ENCODE measurements around the gene LRRC26.

Gene LRRC26

GRCh38 chr9:137149942-137150616, 19.8 kb downstream of the LRRC26 start:
- H3K9ac ChIP-seq (ENCODE audit: low read length) = no peak overlapping the region

GRCh38 chr9:137149363-137149762, 20.5 kb downstream of the LRRC26 start:
- H3K9ac ChIP-seq (ENCODE audit: low read length) = no peak overlapping the region
- peaks cover 15% of the 10 kb centered on the region for H3K27me3 ChIP-seq (ENCODE audit: control insufficient read depth, insufficient read depth, low read length)
- no peaks in the 10 kb centered on the region for H3K4me1 ChIP-seq (ENCODE audit: control insufficient read depth, low read depth, low read length)
- no peak overlapping the region for H3K27ac ChIP-seq (ENCODE audit: low read length)
- no peaks in the 10 kb centered on the region for H3K36me3 ChIP-seq (ENCODE audit: control insufficient read depth, low read depth, low read length)
- H3K9me3 ChIP-seq (ENCODE audit: control insufficient read depth, low read depth, low read length) = no peaks in the 10 kb centered on the region
- H3K4me3 ChIP-seq (ENCODE audit: low read length) = no peak overlapping the region

More at GRCh38 chr9:137149942-137150616, 19.8 kb downstream of the LRRC26 start:
- Histone ChIP-seq H3K4me1 (ENCODE audit: control insufficient read depth, low read depth, low read length) (no peaks in the 10 kb centered on the region), H3K36me3 (ENCODE audit: control insufficient read depth, low read depth, low read length) (no peaks in the 10 kb centered on the region), H3K27ac (ENCODE audit: low read length) (no peak overlapping the region), H3K4me3 (ENCODE audit: low read length) (no peak overlapping the region), H3K9me3 (ENCODE audit: control insufficient read depth, low read depth, low read length) (no peaks in the 10 kb centered on the region), H3K27me3 (ENCODE audit: control insufficient read depth, insufficient read depth, low read length) (peaks cover 15% of the 10 kb centered on the region)

DNA sequence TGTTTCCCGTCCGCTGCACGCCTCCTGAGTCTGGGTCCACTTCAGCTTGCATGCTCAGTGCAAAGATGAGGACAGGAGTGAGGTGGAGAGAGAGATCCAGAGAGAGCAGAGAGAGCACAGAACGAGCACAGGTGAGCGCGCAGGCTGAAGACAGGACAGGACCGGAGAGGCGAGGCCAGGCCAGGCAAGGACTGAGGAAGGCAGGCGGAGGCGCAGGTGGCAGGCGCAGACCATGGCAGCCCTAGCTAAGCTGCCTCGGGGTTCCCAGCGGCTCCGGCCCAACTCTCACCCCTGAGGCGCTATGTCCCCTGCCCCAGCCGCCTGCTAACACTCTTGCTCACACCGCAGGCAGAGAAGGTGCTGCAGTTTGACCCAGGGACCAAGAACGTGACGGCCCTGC, 21.2 kb downstream of the LRRC26 start:
- Histone ChIP-seq H3K9ac (ENCODE audit: low read length) (no peak overlapping the region), H3K4me1 (ENCODE audit: control insufficient read depth, low read depth, low read length) (no peaks in the 10 kb centered on the region), H3K4me3 (ENCODE audit: low read length) (no peak overlapping the region), H3K27ac (ENCODE audit: low read length) (no peak overlapping the region), H3K36me3 (ENCODE audit: control insufficient read depth, low read depth, low read length) (no peaks in the 10 kb centered on the region), H3K9me3 (ENCODE audit: control insufficient read depth, low read depth, low read length) (no peaks in the 10 kb centered on the region), H3K27me3 (ENCODE audit: control insufficient read depth, insufficient read depth, low read length) (peaks cover 21% of the 10 kb centered on the region)

DNA sequence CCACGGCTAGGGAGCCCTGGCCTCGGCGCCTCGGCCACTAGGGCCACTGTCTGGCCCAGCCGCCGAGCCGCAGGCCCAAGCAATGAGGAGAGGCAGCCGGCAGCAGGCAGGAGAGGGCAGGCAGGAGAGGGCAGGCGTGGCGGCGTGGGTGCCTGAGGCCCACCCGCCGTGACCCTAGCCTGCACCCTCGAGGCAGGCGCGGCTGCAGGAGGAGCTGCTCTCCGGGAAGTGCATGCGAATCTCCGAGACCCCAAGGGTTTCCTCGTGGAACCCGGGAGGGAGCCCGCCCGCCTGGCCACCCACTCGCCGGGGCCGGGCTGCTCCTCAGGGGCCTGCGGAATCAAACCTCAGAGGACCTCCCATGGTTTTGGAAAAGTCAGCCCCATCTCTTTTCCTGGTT, 21.6 kb downstream of the LRRC26 start:
- H3K27ac ChIP-seq (ENCODE audit: low read length) = no peak overlapping the region
- no peak overlapping the region for H3K9ac ChIP-seq (ENCODE audit: low read length)
- peaks cover 25% of the 10 kb centered on the region for H3K27me3 ChIP-seq (ENCODE audit: control insufficient read depth, insufficient read depth, low read length)
- no peaks in the 10 kb centered on the region for H3K36me3 ChIP-seq (ENCODE audit: control insufficient read depth, low read depth, low read length)
- H3K9me3 ChIP-seq (ENCODE audit: control insufficient read depth, low read depth, low read length) = no peaks in the 10 kb centered on the region
- no peaks in the 10 kb centered on the region for H3K4me1 ChIP-seq (ENCODE audit: control insufficient read depth, low read depth, low read length)
- H3K4me3 ChIP-seq (ENCODE audit: low read length) = no peak overlapping the region

DNA sequence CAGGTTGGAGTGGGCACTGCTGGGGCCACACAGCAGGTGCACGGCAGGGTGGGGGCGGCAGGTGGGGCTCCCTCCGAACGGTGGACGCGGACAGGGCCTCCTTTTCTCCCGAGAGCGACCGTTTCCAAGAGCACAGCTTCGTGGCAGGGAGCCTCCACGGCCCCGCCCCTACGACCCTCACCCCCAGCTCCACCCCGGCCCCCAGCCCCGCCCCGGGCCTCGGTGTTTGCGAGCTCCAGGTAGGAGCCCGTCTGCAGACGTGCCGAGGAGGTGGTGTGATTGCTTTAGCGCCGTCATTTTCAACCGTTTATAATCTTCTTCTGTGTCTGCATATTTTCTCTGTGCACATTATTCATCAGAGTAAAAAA, 22.1 kb downstream of the LRRC26 start:
- Histone ChIP-seq H3K4me1 (ENCODE audit: control insufficient read depth, low read depth, low read length) (no peaks in the 10 kb centered on the region), H3K4me3 (ENCODE audit: low read length) (no peak overlapping the region), H3K27ac (ENCODE audit: low read length) (no peak overlapping the region), H3K9me3 (ENCODE audit: control insufficient read depth, low read depth, low read length) (no peaks in the 10 kb centered on the region), H3K9ac (ENCODE audit: low read length) (no peak overlapping the region), H3K36me3 (ENCODE audit: control insufficient read depth, low read depth, low read length) (no peaks in the 10 kb centered on the region), H3K27me3 (ENCODE audit: control insufficient read depth, insufficient read depth, low read length) (peaks cover 30% of the 10 kb centered on the region)

- H3K27ac ChIP-seq (ENCODE audit: low read length) = no peak overlapping the region
- H3K4me1 ChIP-seq (ENCODE audit: control insufficient read depth, low read depth, low read length) = no peaks in the 10 kb centered on the region
These were observed 22.6 kb downstream of the LRRC26 start for GRCh38 chr9:137147091-137147792.

GRCh38 chr9:137146527-137146918, 23.3 kb downstream of the LRRC26 start:
- Histone ChIP-seq H3K27me3 (ENCODE audit: control insufficient read depth, insufficient read depth, low read length) (peaks cover 42% of the 10 kb centered on the region), H3K36me3 (ENCODE audit: control insufficient read depth, low read depth, low read length) (no peaks in the 10 kb centered on the region), H3K27ac (ENCODE audit: low read length) (no peak overlapping the region), H3K4me1 (ENCODE audit: control insufficient read depth, low read depth, low read length) (no peaks in the 10 kb centered on the region), H3K9me3 (ENCODE audit: control insufficient read depth, low read depth, low read length) (no peaks in the 10 kb centered on the region), H3K9ac (ENCODE audit: low read length) (no peak overlapping the region), H3K4me3 (ENCODE audit: low read length) (no peak overlapping the region)

More at GRCh38 chr9:137147091-137147792, 22.6 kb downstream of the LRRC26 start:
- H3K9ac ChIP-seq (ENCODE audit: low read length) = no peak overlapping the region
- no peaks in the 10 kb centered on the region for H3K9me3 ChIP-seq (ENCODE audit: control insufficient read depth, low read depth, low read length)
- no peak overlapping the region for H3K4me3 ChIP-seq (ENCODE audit: low read length)
- no peaks in the 10 kb centered on the region for H3K36me3 ChIP-seq (ENCODE audit: control insufficient read depth, low read depth, low read length)
- H3K27me3 ChIP-seq (ENCODE audit: control insufficient read depth, insufficient read depth, low read length) = peaks cover 35% of the 10 kb centered on the region

DNA sequence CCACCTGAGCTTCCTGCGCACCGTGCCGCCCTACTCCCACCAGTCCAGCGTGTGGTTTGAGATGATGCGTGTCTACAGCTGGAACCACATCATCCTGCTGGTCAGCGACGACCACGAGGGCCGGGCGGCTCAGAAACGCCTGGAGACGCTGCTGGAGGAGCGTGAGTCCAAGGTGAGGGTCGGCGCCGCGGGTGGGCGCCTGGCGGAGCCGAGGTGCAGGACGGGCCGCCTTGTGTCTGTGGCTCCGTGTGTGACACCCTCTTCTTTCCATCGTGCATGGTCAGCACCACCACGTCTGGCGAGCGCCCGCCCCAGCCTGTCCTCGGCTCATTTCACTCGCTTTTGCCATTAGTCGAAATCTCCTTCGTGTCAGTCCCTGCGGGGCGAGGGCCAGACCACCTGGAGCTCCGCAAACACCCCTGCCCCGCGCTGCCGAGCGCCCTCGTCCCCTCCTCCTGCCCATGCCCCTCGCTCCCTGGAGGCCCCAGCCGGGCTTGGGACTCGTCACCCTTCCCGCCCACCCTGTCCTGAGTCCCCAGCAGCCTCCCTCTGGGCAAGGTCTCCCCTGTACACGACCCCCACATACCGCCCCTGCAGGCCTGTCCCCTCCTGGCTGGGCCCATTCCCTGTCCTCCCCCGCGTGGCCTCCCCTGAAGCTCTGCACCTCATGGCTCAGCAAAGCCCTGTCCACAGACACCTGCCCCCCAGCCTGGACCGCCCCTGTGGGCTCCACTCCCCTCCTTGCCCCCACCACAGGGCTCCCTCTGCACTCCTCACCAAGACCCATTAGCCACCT, 23.9 kb downstream of the LRRC26 start:
- Histone ChIP-seq H3K4me3 (ENCODE audit: low read length) (no peak overlapping the region), H3K36me3 (ENCODE audit: control insufficient read depth, low read depth, low read length) (no peaks in the 10 kb centered on the region), H3K27ac (ENCODE audit: low read length) (no peak overlapping the region), H3K4me1 (ENCODE audit: control insufficient read depth, low read depth, low read length) (no peaks in the 10 kb centered on the region), H3K27me3 (ENCODE audit: control insufficient read depth, insufficient read depth, low read length) (peaks cover 48% of the 10 kb centered on the region), H3K9ac (ENCODE audit: low read length) (no peak overlapping the region), H3K9me3 (ENCODE audit: control insufficient read depth, low read depth, low read length) (no peaks in the 10 kb centered on the region)

DNA sequence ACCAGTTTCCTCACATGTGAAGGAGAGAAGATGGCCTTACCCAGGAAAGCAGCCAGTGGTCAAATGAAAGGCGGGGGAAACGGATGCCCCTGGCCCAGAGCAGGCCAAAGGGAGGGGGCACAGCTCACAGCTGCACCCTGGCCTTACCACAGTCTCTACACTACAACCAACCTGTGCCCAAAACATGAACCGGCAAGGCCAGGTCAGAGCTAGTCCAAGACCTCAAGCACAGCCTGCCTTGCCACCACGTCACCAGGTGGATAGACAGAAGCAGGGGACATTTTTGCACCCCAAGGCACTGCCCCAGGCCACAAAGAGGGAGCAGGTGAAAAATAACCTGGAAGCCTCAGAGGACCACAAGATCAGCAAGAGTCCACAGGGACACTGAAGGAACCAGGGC, 26.4 kb downstream of the LRRC26 start:
- Histone ChIP-seq H3K9me3 (ENCODE audit: control insufficient read depth, low read depth, low read length) (no peaks in the 10 kb centered on the region), H3K4me1 (ENCODE audit: control insufficient read depth, low read depth, low read length) (no peaks in the 10 kb centered on the region), H3K27ac (ENCODE audit: low read length) (no peak overlapping the region), H3K36me3 (ENCODE audit: control insufficient read depth, low read depth, low read length) (no peaks in the 10 kb centered on the region), H3K4me3 (ENCODE audit: low read length) (no peak overlapping the region), H3K27me3 (ENCODE audit: control insufficient read depth, insufficient read depth, low read length) (peaks cover 66% of the 10 kb centered on the region), H3K9ac (ENCODE audit: low read length) (no peak overlapping the region)

DNA sequence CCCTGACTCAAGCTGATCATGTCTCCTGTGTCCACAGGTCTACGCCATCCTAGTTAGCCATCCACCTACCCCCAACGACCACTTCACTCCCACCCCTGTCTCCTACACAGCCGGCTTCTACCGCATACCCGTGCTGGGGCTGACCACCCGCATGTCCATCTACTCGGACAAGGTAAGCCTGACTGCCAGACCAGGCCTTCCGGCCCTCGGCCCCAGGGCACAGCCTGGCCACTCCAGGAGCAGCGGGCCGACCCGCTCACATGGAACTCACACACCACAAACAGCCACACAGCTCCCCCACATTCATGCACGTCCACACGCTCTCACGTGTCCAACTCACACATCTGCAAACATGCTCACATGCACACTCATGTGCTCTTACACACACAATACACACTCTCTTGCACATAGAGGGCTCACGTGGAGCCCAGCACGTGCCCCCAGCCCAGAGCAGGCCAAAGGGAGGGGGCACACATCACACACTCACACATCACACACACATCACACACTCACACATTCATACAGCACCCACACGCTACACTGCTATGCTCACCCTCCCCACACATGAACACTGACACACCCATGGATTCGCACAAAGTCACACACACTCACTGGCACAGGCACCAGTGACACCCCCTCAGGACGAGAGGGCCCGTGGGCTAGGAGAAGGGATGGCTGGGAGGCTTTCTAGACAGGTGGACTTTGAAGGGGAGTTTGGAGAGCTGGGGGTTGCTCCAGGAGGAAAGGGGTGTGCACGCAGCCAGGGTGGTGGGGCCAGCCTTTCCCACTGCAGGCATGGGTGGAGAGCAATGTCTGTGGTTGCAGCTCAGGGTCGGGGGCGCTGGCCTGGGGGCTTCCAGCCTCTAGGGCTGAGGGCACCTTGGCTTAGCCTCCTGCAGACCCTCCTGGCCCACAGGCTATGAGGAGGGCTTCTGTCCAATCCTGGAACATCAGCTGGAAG, 27.6 kb downstream of the LRRC26 start:
- H3K9ac ChIP-seq (ENCODE audit: low read length) = no peak overlapping the region

More for the DNA sequence above, 27.6 kb downstream of the LRRC26 start:
- H3K27ac ChIP-seq (ENCODE audit: low read length) = no peak overlapping the region
- H3K27me3 ChIP-seq (ENCODE audit: control insufficient read depth, insufficient read depth, low read length) = peaks cover 75% of the 10 kb centered on the region
- no peaks in the 10 kb centered on the region for H3K9me3 ChIP-seq (ENCODE audit: control insufficient read depth, low read depth, low read length)
- no peaks in the 10 kb centered on the region for H3K36me3 ChIP-seq (ENCODE audit: control insufficient read depth, low read depth, low read length)
- H3K4me1 ChIP-seq (ENCODE audit: control insufficient read depth, low read depth, low read length) = no peaks in the 10 kb centered on the region
- no peak overlapping the region for H3K4me3 ChIP-seq (ENCODE audit: low read length)

Data from iPS-18a (cell line).